DMS79 treated with DMSO at 0.1 percent for 48 hours (cell line): Measurements from ENCODE around the gene LMAN1L.
"Not testable (repeated sequence)": the region's sequence is repeated elsewhere in the genome, so short reads cannot be mapped to it uniquely, and the experiment has no call there.

ENCODE experiments used
- DNase-seq: peaks from one replicate; lab custom pipeline; 2025; lab: John Stamatoyannopoulos, UW

The LMAN1L gene

DNA sequence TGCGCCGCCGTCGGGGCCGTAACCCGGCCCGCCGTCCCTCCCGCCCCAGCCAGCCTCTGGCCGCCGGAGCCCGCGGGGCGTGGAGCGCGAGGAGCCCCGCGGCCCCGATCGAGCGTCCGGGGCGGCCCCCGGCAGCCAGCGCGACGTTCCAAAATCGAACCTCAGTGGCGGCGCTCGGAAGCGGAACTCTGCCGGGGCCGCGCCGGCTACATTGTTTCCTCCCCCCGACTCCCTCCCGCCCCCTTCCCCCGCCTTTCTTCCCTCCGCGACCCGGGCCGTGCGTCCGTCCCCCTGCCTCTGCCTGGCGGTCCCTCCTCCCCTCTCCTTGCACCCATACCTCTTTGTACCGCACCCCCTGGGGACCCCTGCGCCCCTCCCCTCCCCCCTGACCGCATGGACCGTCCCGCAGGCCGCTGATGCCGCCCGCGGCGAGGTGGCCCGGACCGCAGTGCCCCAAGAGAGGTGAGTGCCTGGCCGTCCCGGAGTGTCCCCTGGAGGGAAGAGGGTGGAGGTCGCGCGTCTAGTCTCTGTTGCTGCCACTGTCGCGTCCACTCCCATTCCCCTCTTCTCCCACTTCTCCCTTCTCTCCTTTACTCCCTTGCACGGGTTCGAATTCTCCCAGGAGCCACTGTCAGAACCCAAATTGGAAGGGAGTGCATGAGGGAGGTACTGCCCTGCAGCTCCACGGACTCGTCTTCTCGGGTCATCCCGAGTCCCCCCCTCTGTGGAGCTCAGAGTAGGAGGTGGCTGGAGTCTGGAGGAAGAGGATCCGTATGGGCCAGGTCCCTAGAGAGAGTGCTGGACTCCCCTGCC is 30.2 kb upstream of the LMAN1L start:
- no peak for DNase-seq

GRCh38 chr15:74783072-74783807 is 29.4 kb upstream of the LMAN1L start:
- DNase-seq: no peak

DNA sequence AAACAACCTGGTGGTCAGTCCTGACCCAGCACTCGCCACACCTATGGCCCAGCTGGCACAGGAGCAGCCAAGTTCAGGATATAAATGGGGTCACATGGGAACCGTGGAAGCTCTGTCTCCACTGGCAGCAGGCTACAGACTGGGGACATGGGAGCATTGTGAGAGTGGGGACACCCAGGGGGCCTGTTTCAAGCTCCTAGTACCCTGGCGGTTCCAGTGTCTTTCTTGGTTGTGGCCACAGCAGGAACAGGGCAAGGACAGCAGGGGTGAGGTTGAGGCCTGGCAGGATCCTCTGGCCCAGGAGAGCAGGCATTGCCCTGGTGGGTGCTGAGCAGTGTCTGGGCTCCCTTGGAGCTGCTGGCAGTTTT is 28.8 kb upstream of the LMAN1L start:
- no peak for DNase-seq

- DNase-seq: no peak
Measured at GRCh38 chr15:74784426-74785193, 28.0 kb upstream of the LMAN1L start.

GRCh38 chr15:74785194-74786032 is 27.2 kb upstream of the LMAN1L start:
- no peak for DNase-seq

DNA sequence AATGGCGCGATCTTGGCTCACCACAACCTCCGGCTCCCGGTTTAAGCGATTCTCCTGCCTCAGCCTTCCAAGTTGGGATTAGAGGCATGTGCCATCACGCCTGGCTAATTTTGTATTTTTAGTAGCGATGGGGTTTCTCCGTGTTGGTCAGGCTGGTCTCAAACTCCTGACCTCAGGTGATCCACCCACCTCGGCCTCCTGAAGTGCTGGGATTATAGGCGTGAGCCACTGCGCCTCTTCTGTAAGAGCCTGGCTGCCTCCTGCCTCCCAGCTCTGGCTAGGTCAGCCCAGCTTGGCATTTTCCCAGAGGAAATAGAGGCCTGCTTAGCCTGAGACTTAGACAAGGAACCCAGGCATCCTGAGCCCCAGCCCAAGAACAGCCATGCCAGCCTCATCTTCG is 26.6 kb upstream of the LMAN1L start:
- not testable (repeated sequence) for DNase-seq

DNA sequence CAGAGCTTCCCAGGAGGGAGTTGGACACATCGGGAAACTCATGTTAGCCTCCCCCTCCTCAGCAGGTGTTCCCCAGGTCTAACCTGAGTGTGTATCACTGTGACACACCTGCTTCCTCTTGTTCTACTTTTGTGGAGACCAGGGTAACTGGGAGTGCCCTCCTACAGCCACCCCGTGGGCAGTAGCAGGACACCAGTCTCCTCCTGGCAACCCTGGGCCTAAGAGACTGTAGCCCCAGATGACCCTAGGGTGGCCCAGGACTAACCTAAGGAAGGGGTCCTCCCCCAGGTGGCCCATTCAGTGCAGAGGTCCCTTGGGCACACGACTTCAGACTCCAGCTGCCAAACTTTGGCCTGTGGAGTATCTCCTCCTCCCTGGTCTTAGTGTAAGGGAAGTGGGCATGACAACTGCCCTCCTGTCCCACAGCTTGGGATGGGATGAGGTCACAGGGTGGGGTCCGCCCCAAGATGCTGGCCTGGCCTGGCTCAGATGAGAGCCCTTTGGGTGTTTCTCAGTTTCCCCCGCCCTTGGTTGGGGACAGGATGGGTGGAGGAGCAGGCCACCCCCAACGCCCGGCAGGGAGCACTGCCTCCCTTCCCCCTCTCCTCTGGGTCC is 26.0 kb upstream of the LMAN1L start:
- DNase-seq: no peak

GRCh38 chr15:74787251-74788041 is 25.2 kb upstream of the LMAN1L start:
- no peak for DNase-seq

DNA sequence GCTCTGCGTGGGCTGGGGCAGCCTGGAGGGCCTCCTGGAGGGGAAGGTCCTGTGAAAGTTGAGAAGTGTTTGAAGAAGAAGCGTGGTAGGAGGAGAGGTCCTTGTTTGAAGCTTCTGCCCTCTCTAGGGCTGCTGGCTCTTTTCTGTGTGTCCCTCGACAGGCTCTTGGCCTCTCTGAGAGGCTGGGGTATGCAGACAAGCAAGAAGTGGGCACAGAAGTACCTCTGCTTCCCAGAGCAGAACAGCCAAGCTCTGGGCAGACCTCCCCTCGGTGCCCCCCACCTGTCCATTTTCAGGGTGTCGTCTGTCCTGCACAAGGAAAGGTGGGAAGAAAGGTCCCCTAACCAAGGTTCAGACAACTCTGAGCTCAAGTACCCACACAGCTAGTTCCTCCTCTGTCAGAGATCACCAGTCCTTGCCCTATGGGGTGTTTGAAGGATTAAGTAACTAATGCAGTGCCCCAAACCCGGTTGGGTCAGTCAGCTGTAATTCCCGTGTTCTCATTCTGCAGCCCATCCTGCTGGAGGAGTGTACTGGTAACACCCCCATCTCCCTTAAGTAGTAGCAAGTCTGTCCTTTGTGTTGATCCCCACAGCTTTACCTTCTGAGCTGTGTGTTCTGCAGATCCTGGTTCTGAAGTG is 24.5 kb upstream of the LMAN1L start:
- no peak for DNase-seq

GRCh38 chr15:74788683-74789151 is 23.9 kb upstream of the LMAN1L start:
- DNase-seq: no peak

DNA sequence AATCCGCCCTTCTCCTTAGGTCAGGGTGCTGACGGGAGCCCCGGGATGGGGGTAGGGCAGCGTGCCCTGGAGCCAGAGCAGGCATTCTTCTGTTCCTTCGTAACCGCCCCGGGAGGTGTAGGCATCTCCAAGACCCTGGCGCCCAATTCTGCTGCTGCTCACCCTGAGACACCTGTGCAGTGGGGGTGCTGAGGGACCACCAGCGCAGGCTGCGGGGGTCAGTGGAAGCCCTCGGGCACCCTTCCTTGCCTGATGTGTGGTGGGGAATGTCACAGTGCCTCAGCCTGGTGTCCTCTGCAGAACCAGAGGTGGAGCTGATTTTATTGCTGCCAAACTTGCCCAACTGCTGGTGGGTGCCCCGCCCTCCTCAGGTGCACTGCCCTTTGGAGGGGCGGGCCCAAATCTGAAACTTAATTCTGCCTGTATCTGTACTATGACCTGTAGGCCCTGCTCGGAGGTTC is 23.4 kb upstream of the LMAN1L start:
- no peak for DNase-seq

- DNase-seq: no peak
Measured at GRCh38 chr15:74789741-74790079, 22.9 kb upstream of the LMAN1L start.

- DNase-seq: no peak
Measured at GRCh38 chr15:74790080-74790916, 22.3 kb upstream of the LMAN1L start.

- no peak for DNase-seq
Measured at GRCh38 chr15:74791007-74791406, 21.6 kb upstream of the LMAN1L start.

GRCh38 chr15:74791667-74792066 is 21.0 kb upstream of the LMAN1L start:
- no peak for DNase-seq

DNA sequence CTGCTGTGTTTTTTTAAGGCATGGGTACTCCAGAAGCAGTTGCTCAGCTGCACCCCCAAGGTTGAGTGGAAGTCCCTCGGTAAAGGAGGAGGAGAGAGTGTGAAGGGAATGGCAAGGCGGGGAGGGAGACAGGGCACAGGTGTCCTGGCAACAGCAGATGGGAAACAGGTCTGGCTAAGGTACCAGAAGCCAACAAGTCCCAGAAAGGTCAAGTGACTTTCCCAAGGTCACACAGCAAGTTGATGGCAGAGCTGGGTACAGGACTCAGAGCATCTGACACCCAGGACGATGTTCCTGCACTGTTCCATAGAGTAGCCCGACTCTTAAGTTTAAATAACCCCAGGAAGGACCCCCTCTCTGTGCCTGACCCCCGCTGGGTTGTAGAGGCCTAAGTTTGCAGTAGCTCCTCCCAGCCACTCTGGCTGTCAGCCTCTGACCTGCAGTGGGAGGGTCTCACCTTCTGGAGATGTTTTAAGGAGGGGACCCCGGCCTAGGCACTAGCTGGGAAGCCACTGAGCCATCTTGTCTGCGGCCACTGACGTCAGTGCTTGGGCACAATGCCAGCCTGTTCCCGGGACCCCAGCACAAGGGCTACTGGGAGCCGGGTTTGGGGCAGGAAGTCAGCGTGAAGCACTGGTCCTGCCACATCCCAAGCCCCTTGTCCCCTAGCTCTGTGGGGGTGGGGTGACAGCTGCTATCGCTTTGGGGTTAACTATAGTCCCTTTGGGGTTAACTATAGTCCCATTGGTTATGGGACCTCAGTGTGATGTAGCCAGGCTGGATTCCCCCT is 20.2 kb upstream of the LMAN1L start:
- no peak for DNase-seq

DNA sequence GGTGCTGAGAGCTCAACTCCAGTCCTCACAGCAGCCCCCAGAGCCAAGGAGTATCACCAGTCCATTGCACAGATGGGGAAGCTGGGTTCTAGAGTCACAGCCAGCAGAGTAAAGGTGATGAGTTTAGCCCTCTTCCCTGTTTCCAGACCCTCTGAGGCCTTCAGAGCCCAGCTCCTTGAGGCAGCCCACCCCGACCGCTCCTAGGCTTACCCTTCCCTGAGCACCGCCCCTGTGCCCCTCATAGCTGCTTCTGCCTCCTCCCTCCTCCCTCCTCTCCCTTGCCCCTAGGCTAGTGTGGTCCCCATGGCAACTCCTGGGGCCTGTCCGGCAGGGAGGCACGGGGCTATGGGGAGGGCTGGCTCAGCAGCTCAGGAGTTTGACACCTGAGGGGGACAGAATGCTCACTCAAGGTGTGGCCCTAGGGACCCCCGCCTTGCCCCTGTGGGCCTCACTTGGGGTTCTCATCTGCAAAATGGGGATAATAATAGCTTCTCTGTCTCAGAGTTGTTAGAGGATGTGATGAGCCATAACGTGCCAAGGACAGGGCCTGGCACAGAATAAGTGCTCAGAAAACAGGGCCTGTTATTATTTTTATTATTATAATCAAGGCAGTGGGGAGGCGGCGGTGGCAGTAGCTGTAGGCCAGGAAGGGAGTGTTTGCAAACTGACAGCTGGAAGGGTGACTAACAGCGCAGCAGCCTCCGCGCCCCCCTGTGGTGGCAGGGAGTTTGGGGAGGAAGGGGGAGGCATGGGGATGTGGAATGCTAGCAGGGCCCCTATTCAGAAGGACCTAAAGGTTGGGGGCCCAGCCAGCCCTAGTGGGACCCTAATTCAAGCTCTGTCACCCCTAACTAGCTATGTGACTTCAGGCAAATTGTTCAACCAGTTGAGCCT is 19.3 kb upstream of the LMAN1L start:
- no peak for DNase-seq
